HFFc6 (cell line): ENCODE data around the gene PCYT2. TPM values are rescaled to one million over a fixed set of nuclear protein-coding genes. Genes with fewer than 3 reads are reported as not detected.

Source experiments
- DNase-seq: peaks from one replicate; pipeline ENCODE4 v3.0.0-alpha.2; 2018
- H3K27ac Mint-ChIP-seq: 2 replicates; pipeline ENCODE4 v1.8.0; 2020; ENCODE audit warnings: mild to moderate bottlenecking, mixed read lengths
- H3K27me3 Mint-ChIP-seq: 2 replicates; pipeline ENCODE4 v1.8.0; 2021; ENCODE audit warnings: mild to moderate bottlenecking, moderate library complexity, mixed read lengths; ENCODE audit not compliant: insufficient read depth
- H3K36me3 Mint-ChIP-seq: 2 replicates; pipeline ENCODE4 v1.8.0; 2021; ENCODE audit warnings: low read depth, mixed read lengths
- H3K4me1 Mint-ChIP-seq: 2 replicates; pipeline ENCODE4 v1.8.0; 2020; ENCODE audit warnings: low read depth, mixed read lengths
- H3K4me3 Mint-ChIP-seq: 2 replicates; pipeline ENCODE4 v1.8.0; 2020; ENCODE audit warnings: mild to moderate bottlenecking, moderate library complexity, mixed read lengths
- H3K9me3 Mint-ChIP-seq: 2 replicates; pipeline ENCODE4 v1.8.0; 2020; ENCODE audit warnings: mild to moderate bottlenecking, mixed read lengths
- CTCF ChIP-seq: fragments of 200-600 bp; sonication (generic); IDR thresholded peaks from 2 replicates; pipeline ENCODE4 v1.5.0; 2021; ENCODE audit warnings: antibody characterized with exemption, mild to moderate bottlenecking
- total RNA-seq, 6 experiments: library from RNA; stranded (reverse); fragmentation: NEBNext Ultra II Directional; extraction: Animal tissue kit (Norgen Biotek cat#: 25700); gene quantifications; 2 replicates in 1 of 6; 3 replicates in 5 of 6; pipeline ENCODE4 v1.2.3, GENCODE V29; 2021

Gene PCYT2
- total RNA-seq, 6 experiments from 2014 or later, result 33.2 to 45.8 (median 35.8) TPM

- peaks cover 19% of the 10 kb centered on the region for H3K36me3 Mint-ChIP-seq
- H3K9me3 Mint-ChIP-seq, result peaks cover 5% of the 10 kb centered on the region; the same call in 1 of the 2 replicates
- peak; percentile 40; the same call in 1 of the 2 replicates for TF ChIP-seq CTCF
- no peak for DNase-seq
- peak overlapping the region; percentile 57 for H3K27ac Mint-ChIP-seq
- peaks cover 56% of the 10 kb centered on the region for H3K27me3 Mint-ChIP-seq
- H3K4me1 Mint-ChIP-seq, result peaks cover 42% of the 10 kb centered on the region
- H3K4me3 Mint-ChIP-seq, result peak overlapping the region; percentile 75
Observed at GRCh38 chr17:81863833-81864768, 47.1 kb downstream of the PCYT2 start.

GRCh38 chr17:81863123-81863675 is 48.0 kb downstream of the PCYT2 start:
- Mint-ChIP-seq H3K27ac (peak overlapping the region; percentile 57), H3K36me3 (peaks cover 19% of the 10 kb centered on the region), H3K27me3 (peaks cover 49% of the 10 kb centered on the region), H3K4me3 (peak overlapping the region; percentile 75), H3K4me1 (peaks cover 34% of the 10 kb centered on the region), H3K9me3 (peaks cover 5% of the 10 kb centered on the region; the same call in 1 of the 2 replicates)
- TF ChIP-seq CTCF, result no peak
- DNase-seq, result no peak

GRCh38 chr17:81860756-81861568 is 50.2 kb downstream of the PCYT2 start:
- Mint-ChIP-seq H3K4me3 (peak overlapping the region; percentile 94), H3K4me1 (peaks cover 27% of the 10 kb centered on the region), H3K27ac (peak overlapping the region; percentile 97), H3K9me3 (peaks cover 5% of the 10 kb centered on the region; the same call in 1 of the 2 replicates), H3K36me3 (peaks cover 25% of the 10 kb centered on the region), H3K27me3 (peaks cover 27% of the 10 kb centered on the region)
- no peak for TF ChIP-seq CTCF
- DNase-seq, result peak; percentile 100

- peak within 1 kb of the TSS; percentile 97 for H3K27ac Mint-ChIP-seq
- no peak for TF ChIP-seq CTCF
- peaks cover 30% of the 10 kb centered on the region for H3K36me3 Mint-ChIP-seq
- no peak for DNase-seq
- H3K4me3 Mint-ChIP-seq, result peak within 1 kb of the TSS; percentile 94
- H3K9me3 Mint-ChIP-seq, result no peaks in the 10 kb centered on the region; the same call in 1 of the 2 replicates
- peaks cover 27% of the 10 kb centered on the region for H3K4me1 Mint-ChIP-seq
- peaks cover 18% of the 10 kb centered on the region for H3K27me3 Mint-ChIP-seq
Observed at GRCh38 chr17:81859906-81860755, 51.1 kb downstream of the PCYT2 start, which contains the start of gene P4HB. Gene P4HB (minus strand): TSS chr17:81860535. CDS start chr17:81860471, 64 bp downstream.
